HepG2 (cell line): ENCODE data around the gene HIC1.

Experiments used
- CBX5 ChIP-seq: sonication (generic); formaldehyde crosslinking; IDR thresholded peaks from 2 replicates; pipeline ENCODE4 v1.4.0; 2020; ENCODE audit warnings: missing genetic modification reagents, borderline replicate concordance
- JUN ChIP-seq: sonication (generic); formaldehyde crosslinking; IDR thresholded peaks from 2 replicates; pipeline ENCODE4 v1.4.0; 2020; ENCODE audit warnings: mild to moderate bottlenecking, missing genetic modification reagents
- SIX1 ChIP-seq: sonication (generic); formaldehyde crosslinking; IDR thresholded peaks from 2 replicates; pipeline ENCODE4 v1.4.0; 2020; ENCODE audit warnings: missing genetic modification reagents, borderline replicate concordance

GRCh38 chr17:2025220-2025621, 29.7 kb upstream of the HIC1 start, which contains the start of gene RTN4RL1:
- TF ChIP-seq JUN (no peak), CBX5 (CRISPR knock-in tag) (no peak), SIX1 (CRISPR knock-in tag) (no peak)
